KOPT-K1 (cell line): Measurements from ENCODE around the gene CD200.

ENCODE experiments used
- H3K27ac ChIP-seq: fragments of 200-600 bp; sonication (generic); 2 replicates; pipeline ENCODE4 v1.5.1; 2016; ENCODE audit warnings: antibody characterized with exemption, mild to moderate bottlenecking, low read depth, low read length; ENCODE audit not compliant: poor library complexity, severe bottlenecking
- H3K36me3 ChIP-seq: fragments of 200-600 bp; sonication (generic); 2 replicates; pipeline ENCODE4 v1.5.1; 2017; ENCODE audit warnings: antibody characterized with exemption, mild to moderate bottlenecking, low read length, moderate library complexity; ENCODE audit not compliant: insufficient read depth
- H3K9me3 ChIP-seq: fragments of 200-600 bp; sonication (generic); 2 replicates; pipeline ENCODE4 v1.5.1; 2017; ENCODE audit warnings: antibody characterized with exemption, low read length, mild to moderate bottlenecking; ENCODE audit not compliant: insufficient read depth, poor library complexity, severe bottlenecking

CD200 gene

DNA sequence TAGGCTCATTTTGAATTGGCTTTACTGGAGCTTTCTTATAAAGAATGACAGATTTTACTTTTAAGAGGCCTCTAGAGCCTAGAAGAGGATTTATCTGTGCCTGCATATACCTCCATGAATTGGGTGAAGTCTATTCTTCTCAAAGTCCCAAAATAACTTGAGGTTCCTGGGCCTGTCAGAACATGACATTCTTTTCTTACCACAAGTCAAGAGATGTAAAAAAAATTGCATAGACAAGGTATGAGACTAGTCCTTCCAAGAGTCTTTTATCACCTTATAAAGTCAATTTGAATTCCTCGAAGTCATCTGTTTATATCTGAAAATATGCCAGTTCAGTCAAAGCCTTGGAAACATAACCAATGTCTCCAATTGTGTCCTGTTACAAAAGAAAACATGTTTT is 17.2 kb upstream of the CD200 start:
- Histone ChIP-seq H3K9me3 (peaks cover 29% of the 10 kb centered on the region), H3K27ac (no peak overlapping the region), H3K36me3 (no peaks in the 10 kb centered on the region)

DNA sequence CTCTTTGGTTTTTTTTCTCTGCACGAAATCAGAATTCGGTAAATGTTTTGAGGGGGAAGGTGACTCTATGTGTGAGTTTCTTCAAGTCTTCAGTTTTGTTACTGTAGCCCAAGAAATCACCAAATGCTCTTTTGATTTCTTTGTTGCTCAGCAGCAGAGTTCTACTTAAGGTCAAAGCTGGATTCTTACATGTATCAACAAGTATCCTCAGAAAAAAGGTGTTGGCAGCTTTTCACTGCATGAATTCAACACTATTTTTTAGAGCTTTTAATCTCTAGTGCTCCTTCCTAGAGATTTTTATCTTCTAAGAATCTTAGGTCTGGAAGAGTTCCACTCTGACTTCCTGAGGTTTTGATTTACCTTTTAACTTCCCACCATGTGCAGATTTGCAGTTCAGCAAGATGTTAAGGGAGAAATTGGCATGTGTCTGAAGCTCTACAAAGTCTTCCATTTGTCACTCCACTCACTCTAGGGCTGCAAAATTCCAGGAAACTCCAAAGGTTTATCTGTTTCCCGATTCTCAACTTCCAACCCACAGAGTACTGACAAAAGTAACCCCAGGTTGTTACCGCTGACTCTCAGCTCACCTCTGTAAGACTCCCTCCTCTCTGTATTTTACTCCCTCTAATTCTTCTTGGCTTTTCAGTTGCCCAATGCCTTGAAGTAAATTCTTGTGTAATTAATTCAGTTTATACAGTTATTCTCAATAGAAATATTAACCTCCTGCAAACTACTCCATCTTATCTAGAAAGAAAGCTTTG is 13.3 kb upstream of the CD200 start:
- H3K9me3 ChIP-seq: peaks cover 28% of the 10 kb centered on the region
- H3K36me3 ChIP-seq: no peaks in the 10 kb centered on the region
- no peak overlapping the region for H3K27ac ChIP-seq

DNA sequence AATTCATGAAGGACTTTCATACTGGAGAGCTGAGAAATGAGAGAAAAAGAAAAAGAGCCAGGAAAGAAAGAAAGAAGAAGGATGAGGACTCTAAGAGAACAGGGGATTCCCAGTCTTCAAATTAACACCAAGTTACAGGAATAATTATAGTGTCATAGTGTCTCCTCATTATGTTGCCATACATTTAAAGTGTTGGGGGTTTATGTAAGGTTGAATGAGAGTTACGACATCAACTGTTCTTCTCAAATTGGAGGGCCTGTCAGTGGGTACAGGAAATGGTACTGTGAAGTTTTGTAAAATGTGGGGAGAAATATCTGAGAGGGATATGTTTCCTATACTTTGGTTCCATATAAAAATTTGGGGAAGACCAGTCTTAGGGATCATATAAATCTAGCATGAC is 12.3 kb upstream of the CD200 start:
- H3K9me3 ChIP-seq: peaks cover 19% of the 10 kb centered on the region
- no peaks in the 10 kb centered on the region for H3K36me3 ChIP-seq
- no peak overlapping the region for H3K27ac ChIP-seq

DNA sequence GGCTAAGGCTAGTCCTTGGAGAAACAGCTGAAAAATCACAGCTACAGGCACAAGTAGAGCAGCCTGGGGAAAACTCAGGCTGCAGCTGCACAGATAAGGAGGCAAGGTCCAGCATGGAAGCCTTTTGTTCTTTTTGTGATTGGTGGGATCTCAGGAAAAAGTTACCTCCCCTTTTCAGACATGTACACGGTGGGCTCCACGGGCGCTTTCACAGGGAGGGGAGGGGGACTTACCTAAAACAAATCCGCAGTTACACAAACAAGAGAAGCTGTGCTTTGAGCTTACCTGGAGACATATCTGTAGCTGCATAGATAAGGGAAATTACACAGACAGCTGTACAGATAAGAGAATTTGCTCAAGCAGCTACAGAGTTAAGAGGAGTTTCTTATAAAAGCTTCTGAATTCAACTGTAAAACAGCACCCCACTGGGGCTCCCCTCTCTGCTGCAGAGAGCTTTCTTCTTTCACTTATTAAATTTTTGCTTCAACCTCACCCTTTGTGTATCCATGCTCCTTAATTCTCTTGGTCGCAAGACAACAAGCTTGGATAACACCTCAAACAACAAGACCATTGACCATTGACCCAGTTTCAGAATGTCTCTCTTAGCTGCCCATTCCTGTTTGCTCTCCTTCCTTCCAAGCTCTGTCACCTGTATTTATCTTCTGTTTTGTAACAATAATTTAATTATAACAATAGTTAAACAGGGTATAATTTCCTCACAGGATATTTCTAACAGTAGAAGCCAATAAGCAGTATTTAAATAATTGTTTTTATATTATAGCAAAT is 10.9 kb upstream of the CD200 start:
- peaks cover 6% of the 10 kb centered on the region for H3K9me3 ChIP-seq
- no peaks in the 10 kb centered on the region for H3K36me3 ChIP-seq
- H3K27ac ChIP-seq: no peak overlapping the region

DNA sequence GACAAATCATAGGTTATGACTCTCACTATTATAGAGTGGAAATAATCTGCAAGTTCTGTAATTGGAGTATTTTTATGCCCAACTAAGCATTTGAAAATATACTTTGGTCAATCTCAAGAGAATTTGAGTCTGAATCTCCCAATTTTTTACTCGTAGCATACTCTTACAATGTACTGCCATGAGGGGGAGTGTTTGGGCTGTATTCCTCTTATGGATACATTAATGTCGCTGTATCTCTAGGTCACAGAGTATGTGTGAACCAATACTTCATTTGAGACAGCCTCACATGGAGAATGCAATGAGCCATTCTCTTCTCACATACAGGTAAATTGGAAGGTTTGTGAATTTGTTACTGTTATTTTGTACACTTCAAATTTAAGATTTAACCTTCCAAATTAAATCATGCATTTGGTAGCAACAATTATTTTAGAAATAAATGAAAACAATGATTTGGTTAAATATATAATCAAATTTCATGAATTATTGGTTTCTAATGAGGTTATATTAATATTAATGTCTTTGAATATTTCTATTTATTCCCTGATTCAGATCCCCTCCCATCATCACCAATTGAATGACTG is 5.5 kb upstream of the CD200 start:
- H3K27ac ChIP-seq: no peak overlapping the region
- no peaks in the 10 kb centered on the region for H3K36me3 ChIP-seq
- H3K9me3 ChIP-seq: no peaks in the 10 kb centered on the region

DNA sequence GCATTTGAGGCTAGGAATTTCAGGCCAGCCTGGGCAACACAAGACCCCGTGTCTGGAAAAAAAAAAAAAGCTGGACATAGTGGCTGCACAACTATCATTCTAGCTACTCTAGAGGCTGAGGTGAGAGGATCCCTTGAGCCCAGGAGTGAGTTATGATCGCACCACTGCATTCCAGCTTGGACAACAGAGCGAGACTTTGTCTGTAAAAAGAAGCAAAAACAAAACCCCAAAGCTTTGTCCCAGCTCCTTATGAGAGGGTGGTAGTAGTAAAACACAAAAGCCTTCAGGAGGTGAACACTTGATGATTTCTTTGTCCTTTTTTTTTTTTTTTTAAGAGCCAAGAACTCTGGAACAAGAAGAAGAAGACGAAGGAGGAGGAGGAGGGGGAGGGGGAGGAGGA is 1.1 kb upstream of the CD200 start:
- Histone ChIP-seq H3K9me3 (peaks cover 6% of the 10 kb centered on the region), H3K36me3 (no peaks in the 10 kb centered on the region), H3K27ac (no peak overlapping the region)

DNA sequence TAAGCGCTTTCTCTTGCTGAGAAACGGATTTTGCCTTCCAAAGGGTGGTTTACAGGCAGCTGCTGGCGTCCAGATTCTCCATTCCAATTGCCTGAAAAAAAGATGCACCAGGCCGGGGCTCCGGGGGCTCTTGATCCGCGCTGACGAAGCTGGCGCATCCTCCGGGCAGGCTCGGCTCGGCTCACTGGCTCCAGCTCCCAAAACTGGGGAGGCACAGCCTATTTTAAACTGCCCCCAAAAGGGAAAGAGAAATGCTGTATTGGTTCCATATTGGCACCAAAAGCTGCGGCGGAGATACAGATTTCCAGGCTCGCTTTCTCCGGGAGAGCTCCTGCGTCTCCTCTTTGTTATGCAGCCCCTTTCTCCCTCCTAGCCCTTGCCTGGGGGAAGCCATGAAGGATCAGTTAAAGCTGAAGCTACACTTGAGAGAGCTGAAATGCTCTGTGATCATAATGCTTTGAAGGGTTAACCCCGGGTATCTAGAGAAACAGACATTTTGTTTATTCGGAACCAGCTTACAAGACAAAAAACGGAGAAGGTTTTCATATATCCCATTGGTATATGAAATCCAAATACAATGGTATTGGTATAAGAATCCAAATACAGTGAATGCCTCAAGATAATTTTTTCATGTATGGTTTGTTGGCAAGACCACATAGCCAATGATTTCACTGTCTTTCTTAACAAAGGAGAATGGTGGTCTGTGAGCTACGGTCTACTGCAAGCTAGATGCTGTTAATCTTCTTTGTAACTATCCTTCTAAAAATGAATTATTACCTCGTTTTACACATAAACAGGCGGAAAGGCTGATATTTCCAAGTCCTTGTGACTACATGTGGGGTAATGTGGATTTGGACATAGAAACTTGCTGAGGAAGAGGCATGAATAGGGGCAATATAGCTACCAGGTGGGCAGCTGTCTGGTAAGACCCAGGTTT is 693 bp downstream of the CD200 start:
- H3K27ac ChIP-seq: no peak overlapping the region
- H3K36me3 ChIP-seq: no peaks in the 10 kb centered on the region
- H3K9me3 ChIP-seq: peaks cover 6% of the 10 kb centered on the region

DNA sequence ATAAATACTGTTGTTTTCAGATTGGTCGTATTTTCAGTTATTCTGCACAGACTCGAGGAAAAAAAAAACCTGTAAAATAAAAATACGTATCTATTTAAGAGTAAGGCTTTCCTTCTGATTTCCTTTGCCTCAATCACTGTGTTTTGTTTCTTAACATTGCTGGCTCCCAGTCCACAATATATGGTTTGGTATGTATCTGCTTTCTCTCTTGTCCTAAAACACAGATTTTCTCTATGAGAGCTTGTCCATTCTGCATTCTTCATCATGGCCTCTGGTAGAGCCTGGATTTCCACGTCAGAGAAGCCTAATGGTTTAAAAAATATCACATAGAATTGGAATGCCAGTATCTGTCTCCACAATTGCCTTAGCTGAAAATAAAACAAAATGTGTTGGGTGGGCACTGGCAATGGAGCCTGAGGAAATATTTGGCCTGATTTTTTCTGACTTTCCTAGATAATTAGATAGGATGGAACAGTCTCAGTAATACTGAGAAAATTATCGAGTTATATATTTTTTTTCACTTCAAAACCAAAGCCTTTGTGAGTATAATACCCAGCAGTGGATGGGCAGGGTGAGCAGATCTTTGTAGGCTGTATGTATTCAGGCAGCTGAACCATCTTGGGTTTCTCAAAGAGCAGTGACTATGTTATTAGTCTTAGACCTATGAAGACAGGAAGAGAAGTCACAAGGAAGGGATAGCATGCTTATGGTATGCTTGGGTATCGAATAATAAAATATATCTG is 1.9 kb downstream of the CD200 start:
- peaks cover 6% of the 10 kb centered on the region for H3K9me3 ChIP-seq
- no peaks in the 10 kb centered on the region for H3K36me3 ChIP-seq
- H3K27ac ChIP-seq: no peak overlapping the region

DNA sequence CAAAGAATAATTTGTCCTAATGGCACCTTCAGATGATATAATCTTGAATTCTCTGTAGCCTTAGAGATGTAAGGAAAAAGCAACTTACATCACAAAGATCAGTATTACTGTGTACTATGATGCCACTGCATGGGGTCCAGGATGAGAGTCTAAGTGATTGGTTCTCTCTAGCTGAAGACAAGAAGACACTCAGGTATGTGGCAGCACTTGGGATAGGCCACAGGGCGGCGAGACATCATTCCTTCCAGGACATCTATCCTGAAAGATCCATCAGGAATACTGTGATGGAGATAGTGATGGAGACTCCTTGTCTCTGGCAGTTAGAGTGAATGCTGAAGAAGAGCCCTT is 2.5 kb downstream of the CD200 start:
- Histone ChIP-seq H3K9me3 (peaks cover 6% of the 10 kb centered on the region), H3K36me3 (no peaks in the 10 kb centered on the region), H3K27ac (no peak overlapping the region)

DNA sequence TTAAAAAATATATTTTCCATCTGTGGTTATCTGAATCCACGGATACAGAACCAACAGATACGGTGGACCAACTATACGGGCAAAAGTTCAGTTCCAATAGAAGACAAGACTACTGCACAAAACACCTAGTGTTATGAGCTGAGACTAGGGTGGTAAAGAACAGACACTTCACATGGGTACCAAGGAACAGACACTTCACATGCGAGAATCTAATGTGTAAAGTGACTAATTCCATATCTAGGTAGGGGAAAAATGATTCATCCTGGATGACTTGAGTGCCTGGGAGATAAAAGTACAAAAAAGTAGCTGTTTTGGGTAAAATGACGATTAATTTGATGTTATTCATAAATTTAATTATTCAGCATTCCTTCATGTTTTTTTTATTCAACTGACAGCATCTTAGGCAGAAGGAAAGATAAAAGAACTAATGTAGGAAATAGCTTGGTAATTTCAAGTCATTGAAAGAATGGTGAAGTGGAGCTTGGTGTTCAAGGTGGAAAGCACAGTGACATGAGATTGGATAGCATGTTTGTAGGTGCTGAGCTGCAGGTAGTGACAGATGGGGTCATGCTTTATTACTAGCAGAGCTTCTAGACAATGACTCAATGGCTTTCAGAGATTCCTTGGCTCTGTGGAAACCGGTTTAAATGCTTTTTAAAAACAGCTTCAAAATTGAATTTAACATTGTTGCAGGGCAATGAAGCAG is 5.2 kb downstream of the CD200 start:
- no peaks in the 10 kb centered on the region for H3K36me3 ChIP-seq
- peaks cover under 1% of the 10 kb centered on the region for H3K9me3 ChIP-seq
- no peak overlapping the region for H3K27ac ChIP-seq

DNA sequence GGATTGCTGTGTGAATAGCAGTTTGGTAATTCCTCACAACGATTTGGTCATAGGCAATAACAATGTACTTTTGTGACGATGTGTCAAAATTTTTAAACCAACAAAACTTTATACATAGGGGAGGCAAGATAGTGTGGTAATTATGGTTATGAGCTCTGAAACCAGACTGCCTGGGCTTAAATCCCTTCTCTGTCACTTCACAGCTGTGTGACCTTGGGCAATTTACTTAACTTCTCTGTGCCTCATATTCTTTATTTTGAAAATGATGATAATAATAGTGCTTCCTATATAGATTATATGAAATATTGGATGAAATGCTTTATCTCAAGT is 5.7 kb downstream of the CD200 start:
- Histone ChIP-seq H3K27ac (no peak overlapping the region), H3K36me3 (no peaks in the 10 kb centered on the region), H3K9me3 (no peaks in the 10 kb centered on the region)

DNA sequence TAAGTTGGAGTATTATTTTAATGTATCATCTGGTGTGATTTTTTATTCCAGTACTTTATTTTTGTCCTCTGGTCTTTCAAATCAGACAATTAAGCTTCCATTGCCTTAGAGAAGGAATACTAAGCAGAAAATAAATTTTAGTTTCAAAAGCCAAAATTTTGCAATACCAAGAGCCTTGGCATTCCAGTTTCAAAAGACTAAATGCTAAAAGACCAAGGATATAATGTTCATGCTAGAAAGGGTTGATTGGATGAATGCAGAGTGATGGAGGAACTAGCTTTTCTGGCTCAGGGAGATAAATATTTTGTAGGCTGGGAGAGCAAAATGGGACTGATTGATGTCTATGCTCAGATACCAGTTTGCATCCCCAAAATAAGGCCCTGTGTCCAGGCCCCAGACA is 6.2 kb downstream of the CD200 start:
- H3K9me3 ChIP-seq: no peaks in the 10 kb centered on the region
- H3K27ac ChIP-seq: no peak overlapping the region
- H3K36me3 ChIP-seq: no peaks in the 10 kb centered on the region

DNA sequence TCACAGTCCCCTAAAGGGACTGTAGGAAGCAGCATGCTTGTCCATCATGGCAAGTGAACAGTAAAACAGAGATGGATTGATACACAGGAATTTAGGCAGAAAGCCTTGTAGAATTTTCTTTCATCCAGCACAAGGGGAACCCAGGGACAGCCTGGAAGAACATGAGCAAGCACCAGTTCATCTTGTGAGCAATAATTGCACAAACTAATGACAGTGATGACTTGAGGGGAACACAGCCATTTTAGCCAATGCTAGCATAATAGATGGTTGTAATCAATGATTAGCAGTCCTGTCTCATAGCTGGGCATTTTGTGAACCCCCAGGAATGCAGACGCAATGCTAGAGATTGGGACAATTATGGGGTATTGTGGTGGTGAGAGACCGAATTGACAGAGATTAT is 6.7 kb downstream of the CD200 start:
- Histone ChIP-seq H3K36me3 (no peaks in the 10 kb centered on the region), H3K27ac (no peak overlapping the region), H3K9me3 (no peaks in the 10 kb centered on the region)

DNA sequence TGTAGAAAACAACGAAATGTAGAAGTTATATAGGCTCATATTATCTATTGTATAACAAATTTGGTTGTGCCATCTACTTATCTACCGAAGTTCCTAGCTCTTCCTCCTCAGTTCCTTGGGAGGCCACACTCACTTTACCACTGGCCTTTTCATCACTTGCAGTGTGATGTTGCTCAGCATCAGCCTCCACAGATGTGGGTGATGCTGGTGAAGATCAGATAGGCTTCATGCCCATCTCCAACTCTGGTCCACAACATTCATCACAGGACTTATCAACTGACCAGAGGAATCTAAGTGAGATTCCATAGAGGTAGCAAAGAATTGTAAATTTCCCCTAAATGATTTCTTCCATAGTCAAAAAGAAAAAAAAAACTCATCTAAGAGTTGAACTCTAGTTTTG is 8.4 kb downstream of the CD200 start:
- no peak overlapping the region for H3K27ac ChIP-seq
- no peaks in the 10 kb centered on the region for H3K36me3 ChIP-seq
- no peaks in the 10 kb centered on the region for H3K9me3 ChIP-seq
